ENCODE data around the gene ZBTB8A.
"Not testable (repeated sequence)": the region's sequence is repeated elsewhere in the genome, so short reads cannot be mapped to it uniquely, and the experiment has no call there.

ZBTB8A gene

DNA sequence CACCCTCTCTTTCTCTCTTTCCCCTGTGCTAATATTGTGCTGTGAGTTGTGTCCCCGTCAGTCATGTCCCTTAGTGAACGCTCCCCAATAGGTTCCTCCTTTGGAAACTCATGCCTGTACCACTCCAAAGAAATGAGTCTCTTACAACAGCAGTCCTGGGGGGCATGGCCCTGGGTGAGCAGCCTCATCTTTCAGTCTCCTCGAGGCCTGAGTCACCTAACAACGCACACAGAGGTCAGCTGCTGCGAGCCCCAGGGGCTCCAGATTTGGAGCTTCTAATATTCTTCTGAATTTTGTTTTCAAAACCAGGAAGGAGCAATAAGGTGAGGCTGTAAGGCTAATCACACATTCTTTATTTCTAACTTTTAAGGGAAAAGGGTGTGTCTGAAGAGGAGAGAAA, 30.5 kb upstream of the ZBTB8A start:
- Histone ChIP-seq H3K4me1 (ENCODE audit: control insufficient read depth, insufficient read depth, low read length) (no peaks in the 10 kb centered on the region), H3K9me3 (ENCODE audit: control insufficient read depth, low read length) (no peaks in the 10 kb centered on the region), H3K27me3 (replicated peaks; ENCODE audit: control insufficient read depth, insufficient read depth, low read length) (no peaks in the 10 kb centered on the region), H3K4me3 (ENCODE audit: low read length) (no peak overlapping the region), H3K36me3 (ENCODE audit: control insufficient read depth, insufficient read depth, low read length, severe bottlenecking) (no peaks in the 10 kb centered on the region), H3K9ac (ENCODE audit: low read length) (no peak overlapping the region)
- DNase-seq (ENCODE audit: low read depth) = no peak

DNA sequence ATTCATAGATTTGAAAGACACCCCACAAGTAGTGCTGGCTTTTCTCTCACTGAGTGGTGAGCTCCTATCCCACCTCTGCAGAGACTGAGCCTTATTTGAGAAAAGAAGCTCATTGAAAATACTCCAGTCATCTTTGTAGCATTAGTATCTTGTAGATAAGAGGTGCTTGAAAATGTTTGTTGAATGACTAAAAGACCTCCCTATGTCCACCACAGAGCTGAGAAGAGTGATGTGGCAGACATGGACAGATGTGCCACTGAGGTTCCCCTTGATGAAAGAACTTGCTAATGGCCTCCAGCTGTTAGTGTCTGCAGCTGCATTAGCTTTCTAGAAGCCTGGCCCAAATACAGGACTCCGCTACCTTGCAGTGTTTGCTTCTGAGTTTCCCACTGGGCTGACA, 29.3 kb upstream of the ZBTB8A start:
- Histone ChIP-seq H3K4me1 (ENCODE audit: control insufficient read depth, insufficient read depth, low read length) (no peaks in the 10 kb centered on the region), H3K4me3 (ENCODE audit: low read length) (no peak overlapping the region), H3K36me3 (ENCODE audit: control insufficient read depth, insufficient read depth, low read length, severe bottlenecking) (no peaks in the 10 kb centered on the region), H3K9me3 (ENCODE audit: control insufficient read depth, low read length) (no peaks in the 10 kb centered on the region), H3K9ac (ENCODE audit: low read length) (no peak overlapping the region), H3K27me3 (replicated peaks; ENCODE audit: control insufficient read depth, insufficient read depth, low read length) (no peaks in the 10 kb centered on the region)
- DNase-seq (ENCODE audit: low read depth) = no peak

DNA sequence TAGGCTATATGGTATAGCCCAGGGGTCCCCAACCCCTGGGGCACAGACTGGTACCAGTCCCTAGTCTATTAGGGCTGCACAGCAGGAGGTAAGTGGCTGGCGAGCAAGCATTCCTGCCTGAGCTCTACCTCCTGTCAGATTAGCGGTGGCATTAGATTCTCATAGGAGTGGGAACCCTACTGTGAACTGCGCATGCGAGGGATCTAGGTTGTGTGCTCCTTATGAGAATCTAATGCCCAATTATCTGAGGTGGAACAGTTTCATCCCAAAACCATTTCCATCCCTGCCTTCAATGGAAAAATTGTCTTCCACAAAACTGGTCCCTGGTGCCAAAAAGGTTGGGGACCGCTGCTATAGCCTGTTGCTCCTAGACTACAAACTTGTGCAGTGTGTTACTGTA, 22.8 kb upstream of the ZBTB8A start:
- no peak for DNase-seq (ENCODE audit: low read depth)
- no peaks in the 10 kb centered on the region for H3K36me3 ChIP-seq (ENCODE audit: control insufficient read depth, insufficient read depth, low read length, severe bottlenecking)
- H3K4me1 ChIP-seq (ENCODE audit: control insufficient read depth, insufficient read depth, low read length) = no peaks in the 10 kb centered on the region
- H3K9me3 ChIP-seq (ENCODE audit: control insufficient read depth, low read length) = no peaks in the 10 kb centered on the region
- H3K27me3 ChIP-seq (replicated peaks; ENCODE audit: control insufficient read depth, insufficient read depth, low read length) = no peaks in the 10 kb centered on the region
- no peak overlapping the region for H3K4me3 ChIP-seq (ENCODE audit: low read length)
- H3K9ac ChIP-seq (ENCODE audit: low read length) = no peak overlapping the region

DNA sequence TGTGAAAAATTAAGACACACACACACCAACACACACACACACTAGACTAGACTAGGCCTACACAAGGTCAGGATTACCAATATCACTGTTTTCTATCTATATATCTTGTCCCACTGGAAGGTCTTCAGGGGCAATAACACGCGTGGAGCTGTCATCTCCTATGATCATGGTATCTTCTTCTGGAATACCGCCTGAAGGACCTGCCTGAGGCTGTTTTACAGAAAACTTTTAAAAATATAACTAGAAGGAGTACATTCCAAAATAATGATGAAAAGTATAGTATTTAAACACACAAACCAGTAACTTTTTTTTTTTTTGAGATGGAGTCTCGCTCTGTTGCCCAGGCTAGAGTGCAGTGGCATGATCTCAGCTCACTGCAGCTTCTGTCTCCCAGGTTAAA, 20.3 kb upstream of the ZBTB8A start:
- no peak overlapping the region for H3K9ac ChIP-seq (ENCODE audit: low read length)
- no peak for DNase-seq (ENCODE audit: low read depth)

DNA sequence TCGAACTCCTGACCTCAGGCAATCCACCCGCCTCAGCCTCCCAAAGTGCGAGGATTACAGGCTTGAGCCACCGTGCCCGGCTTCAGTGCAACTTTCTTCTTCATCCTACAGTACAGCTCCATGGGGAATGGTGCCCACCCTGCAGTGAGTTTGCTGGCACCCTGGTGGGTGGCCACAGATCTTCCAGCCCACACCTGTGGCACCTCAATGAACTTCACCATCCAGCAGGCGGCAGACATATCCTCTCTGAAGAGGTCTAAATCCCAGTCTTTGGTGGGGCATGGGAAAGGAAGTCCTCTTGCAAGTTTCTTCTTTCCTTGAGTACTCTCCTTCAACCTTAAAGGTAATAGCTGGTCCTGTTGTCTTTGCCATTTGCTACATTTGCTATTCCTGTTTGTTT, 18.1 kb upstream of the ZBTB8A start:
- Histone ChIP-seq H3K4me1 (ENCODE audit: control insufficient read depth, insufficient read depth, low read length) (no peaks in the 10 kb centered on the region), H3K9me3 (ENCODE audit: control insufficient read depth, low read length) (no peaks in the 10 kb centered on the region), H3K36me3 (ENCODE audit: control insufficient read depth, insufficient read depth, low read length, severe bottlenecking) (no peaks in the 10 kb centered on the region), H3K9ac (ENCODE audit: low read length) (peak overlapping the region; percentile 68), H3K4me3 (ENCODE audit: low read length) (no peak overlapping the region), H3K27me3 (replicated peaks; ENCODE audit: control insufficient read depth, insufficient read depth, low read length) (no peaks in the 10 kb centered on the region)
- no peak for DNase-seq (ENCODE audit: low read depth)

More for the DNA sequence above, 20.3 kb upstream of the ZBTB8A start:
- Histone ChIP-seq H3K4me3 (ENCODE audit: low read length) (no peak overlapping the region), H3K4me1 (ENCODE audit: control insufficient read depth, insufficient read depth, low read length) (no peaks in the 10 kb centered on the region), H3K27me3 (replicated peaks; ENCODE audit: control insufficient read depth, insufficient read depth, low read length) (no peaks in the 10 kb centered on the region), H3K9me3 (ENCODE audit: control insufficient read depth, low read length) (no peaks in the 10 kb centered on the region), H3K36me3 (ENCODE audit: control insufficient read depth, insufficient read depth, low read length, severe bottlenecking) (no peaks in the 10 kb centered on the region)

DNA sequence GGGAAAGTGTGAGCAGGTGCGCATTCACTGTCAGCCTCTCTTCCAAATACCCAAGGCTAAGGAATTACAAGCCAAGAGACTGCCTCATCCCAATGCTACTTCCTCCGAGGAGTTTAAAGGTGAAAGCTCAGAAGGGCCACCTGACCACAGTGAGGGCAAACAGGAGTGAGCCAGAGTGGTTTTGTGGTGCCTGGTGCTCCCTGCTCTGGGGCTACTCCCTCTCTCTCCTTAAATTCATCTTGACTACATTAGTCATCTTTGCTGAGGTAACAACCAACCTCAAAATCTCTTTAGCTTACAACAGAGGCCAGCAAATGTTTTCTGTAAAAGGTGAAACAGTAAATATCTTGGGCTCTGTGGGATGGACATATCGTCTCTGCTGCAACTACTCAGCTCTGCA, 14.2 kb upstream of the ZBTB8A start:
- no peaks in the 10 kb centered on the region for H3K27me3 ChIP-seq (replicated peaks; ENCODE audit: control insufficient read depth, insufficient read depth, low read length)

DNA sequence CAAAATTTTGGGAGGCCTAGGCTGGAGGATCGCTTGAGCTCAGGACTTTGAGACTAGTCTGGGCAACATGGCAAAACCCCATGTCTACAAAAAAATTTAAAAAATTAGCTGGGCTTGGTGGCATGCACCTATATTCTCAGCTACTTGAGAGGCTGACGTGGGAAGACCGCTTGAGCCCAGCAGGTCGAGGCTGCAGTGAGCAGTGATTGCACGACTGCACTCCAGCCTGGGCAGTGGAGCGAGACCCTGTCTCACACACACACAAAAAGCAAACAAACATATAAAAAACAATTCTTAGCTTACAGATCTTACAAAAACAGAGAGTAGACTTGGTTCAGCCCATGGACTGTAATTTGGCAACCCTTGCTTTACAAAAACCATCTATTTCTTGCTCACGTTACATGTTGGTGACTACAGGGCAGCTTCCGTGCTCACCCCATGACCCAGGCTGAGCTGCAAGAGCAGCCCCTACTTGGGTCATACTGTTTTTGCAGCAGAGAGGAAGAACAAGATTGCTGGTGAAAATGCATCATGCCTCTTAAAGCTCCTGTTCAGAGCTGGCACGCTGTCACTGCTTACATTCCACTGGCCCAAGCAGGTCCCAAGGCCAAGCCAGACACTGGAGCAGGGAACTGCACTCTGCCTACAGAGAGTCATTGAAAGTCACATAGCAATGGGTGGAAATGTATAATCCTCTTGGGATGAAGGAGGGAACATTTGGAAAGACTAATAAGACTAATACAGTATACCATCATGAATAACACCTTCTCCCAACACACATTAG, 13.4 kb upstream of the ZBTB8A start:
- Histone ChIP-seq H3K4me1 (ENCODE audit: control insufficient read depth, insufficient read depth, low read length) (no peaks in the 10 kb centered on the region), H3K9me3 (ENCODE audit: control insufficient read depth, low read length) (no peaks in the 10 kb centered on the region), H3K4me3 (ENCODE audit: low read length) (no peak overlapping the region), H3K9ac (ENCODE audit: low read length) (no peak overlapping the region), H3K27me3 (replicated peaks; ENCODE audit: control insufficient read depth, insufficient read depth, low read length) (no peaks in the 10 kb centered on the region), H3K36me3 (ENCODE audit: control insufficient read depth, insufficient read depth, low read length, severe bottlenecking) (no peaks in the 10 kb centered on the region)
- no peak for DNase-seq (ENCODE audit: low read depth)

More for the DNA sequence above, 14.2 kb upstream of the ZBTB8A start:
- Histone ChIP-seq H3K36me3 (ENCODE audit: control insufficient read depth, insufficient read depth, low read length, severe bottlenecking) (no peaks in the 10 kb centered on the region), H3K4me1 (ENCODE audit: control insufficient read depth, insufficient read depth, low read length) (no peaks in the 10 kb centered on the region), H3K9ac (ENCODE audit: low read length) (no peak overlapping the region), H3K4me3 (ENCODE audit: low read length) (no peak overlapping the region), H3K9me3 (ENCODE audit: control insufficient read depth, low read length) (no peaks in the 10 kb centered on the region)
- DNase-seq (ENCODE audit: low read depth) = no peak

DNA sequence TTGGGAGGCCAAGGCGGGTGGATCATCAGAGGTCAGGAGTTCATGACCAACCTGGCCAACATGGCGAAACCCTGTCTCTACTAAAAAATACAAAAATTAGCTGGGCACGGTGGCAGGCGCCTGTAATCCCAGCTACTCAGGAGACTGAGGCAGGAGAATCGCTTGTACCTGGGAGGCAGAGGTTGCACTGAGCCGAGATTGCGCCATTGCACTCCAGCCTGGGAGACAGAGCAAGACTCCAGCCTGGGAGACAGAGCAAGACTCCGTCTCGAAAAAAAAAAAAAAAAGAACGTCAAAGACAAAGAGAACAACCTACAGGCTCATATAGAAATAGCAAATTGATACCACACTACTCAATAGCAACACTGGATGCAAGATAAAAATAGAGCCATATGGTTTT, 10.7 kb upstream of the ZBTB8A start:
- not testable (repeated sequence) for H3K27me3 ChIP-seq (replicated peaks; ENCODE audit: control insufficient read depth, insufficient read depth, low read length); H3K36me3 ChIP-seq (ENCODE audit: control insufficient read depth, insufficient read depth, low read length, severe bottlenecking); H3K4me3 ChIP-seq (ENCODE audit: low read length); H3K9ac ChIP-seq (ENCODE audit: low read length); H3K9me3 ChIP-seq (ENCODE audit: control insufficient read depth, low read length); H3K4me1 ChIP-seq (ENCODE audit: control insufficient read depth, insufficient read depth, low read length); DNase-seq (ENCODE audit: low read depth)

DNA sequence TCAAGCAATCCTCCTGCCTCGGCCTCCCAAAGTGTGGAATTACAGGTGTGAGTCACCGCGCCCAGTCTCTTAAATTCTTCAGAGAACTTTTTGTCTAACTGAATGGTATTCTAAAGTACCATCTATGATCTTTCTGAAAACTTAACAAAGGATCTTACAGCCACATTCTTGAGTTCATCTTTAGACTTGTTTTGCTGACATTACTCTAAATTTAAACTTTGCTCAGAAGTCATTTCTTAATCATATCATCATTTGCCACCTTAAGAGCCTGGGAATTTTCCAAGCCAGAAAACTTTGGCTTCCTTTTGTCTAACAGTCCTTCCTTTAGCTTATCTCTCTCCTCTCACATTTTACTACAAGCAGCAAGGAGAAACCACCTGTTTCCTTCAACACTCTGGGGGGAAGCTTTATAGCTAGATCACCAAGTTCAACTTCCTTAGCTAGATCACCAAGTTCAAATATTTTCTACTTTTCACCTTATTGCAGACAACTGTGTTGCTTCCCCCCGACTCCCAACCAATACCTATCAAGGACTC, 5.4 kb upstream of the ZBTB8A start:
- peaks cover 5% of the 10 kb centered on the region for H3K4me1 ChIP-seq (ENCODE audit: control insufficient read depth, insufficient read depth, low read length)
- DNase-seq (ENCODE audit: low read depth) = no peak

DNA sequence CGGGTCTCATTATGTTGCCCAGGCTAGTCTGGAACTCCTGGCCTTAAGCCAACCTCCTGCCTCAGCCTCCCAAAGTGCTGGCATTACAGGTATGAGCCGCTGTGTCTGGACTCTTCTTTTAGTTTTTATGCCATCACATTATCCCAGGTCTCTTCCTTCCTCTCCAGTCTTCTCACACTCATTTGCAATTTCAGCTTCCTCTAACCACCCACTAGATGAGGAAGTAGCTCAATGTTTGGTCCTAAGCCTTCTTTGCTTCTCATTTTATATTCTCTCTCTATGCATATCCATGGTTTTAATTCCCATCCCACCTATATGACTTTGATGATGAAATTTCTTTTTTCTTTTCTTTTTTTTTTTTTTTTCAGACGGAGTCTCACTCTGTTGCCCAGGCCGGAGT, 3.1 kb upstream of the ZBTB8A start:
- DNase-seq (ENCODE audit: low read depth) = no peak
- H3K4me1 ChIP-seq (ENCODE audit: control insufficient read depth, insufficient read depth, low read length) = peaks cover 10% of the 10 kb centered on the region

More for the DNA sequence above, 5.4 kb upstream of the ZBTB8A start:
- Histone ChIP-seq H3K4me3 (ENCODE audit: low read length) (no peak overlapping the region), H3K36me3 (ENCODE audit: control insufficient read depth, insufficient read depth, low read length, severe bottlenecking) (no peaks in the 10 kb centered on the region), H3K9ac (ENCODE audit: low read length) (no peak overlapping the region), H3K27me3 (replicated peaks; ENCODE audit: control insufficient read depth, insufficient read depth, low read length) (no peaks in the 10 kb centered on the region), H3K9me3 (ENCODE audit: control insufficient read depth, low read length) (no peaks in the 10 kb centered on the region)

DNA sequence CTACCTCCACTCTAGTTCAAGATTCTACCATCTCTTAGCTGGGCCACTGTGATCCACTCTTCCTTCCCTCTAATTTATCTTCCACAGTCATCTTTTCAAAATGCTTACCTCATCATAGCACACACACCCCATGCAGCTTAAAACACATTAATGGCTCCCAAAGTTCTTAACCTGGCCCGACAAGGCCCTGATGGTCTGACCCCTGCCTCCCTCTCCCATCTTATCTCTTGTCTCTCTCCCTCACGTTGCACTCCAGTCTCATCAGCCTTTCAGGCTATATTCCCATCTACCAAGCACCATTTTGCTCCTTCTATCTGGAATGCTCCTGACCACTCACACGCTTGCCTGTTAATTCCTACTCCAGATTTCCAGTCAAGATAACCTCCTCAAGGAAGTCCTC, 2.5 kb upstream of the ZBTB8A start:
- Histone ChIP-seq H3K9ac (ENCODE audit: low read length) (no peak overlapping the region), H3K9me3 (ENCODE audit: control insufficient read depth, low read length) (no peaks in the 10 kb centered on the region), H3K36me3 (ENCODE audit: control insufficient read depth, insufficient read depth, low read length, severe bottlenecking) (no peaks in the 10 kb centered on the region), H3K4me3 (ENCODE audit: low read length) (no peak overlapping the region), H3K27me3 (replicated peaks; ENCODE audit: control insufficient read depth, insufficient read depth, low read length) (no peaks in the 10 kb centered on the region), H3K4me1 (ENCODE audit: control insufficient read depth, insufficient read depth, low read length) (peaks cover 10% of the 10 kb centered on the region)
- no peak for DNase-seq (ENCODE audit: low read depth)

More for the DNA sequence above, 3.1 kb upstream of the ZBTB8A start:
- no peaks in the 10 kb centered on the region for H3K27me3 ChIP-seq (replicated peaks; ENCODE audit: control insufficient read depth, insufficient read depth, low read length)
- H3K36me3 ChIP-seq (ENCODE audit: control insufficient read depth, insufficient read depth, low read length, severe bottlenecking) = no peaks in the 10 kb centered on the region
- H3K9ac ChIP-seq (ENCODE audit: low read length) = no peak overlapping the region
- H3K4me3 ChIP-seq (ENCODE audit: low read length) = no peak overlapping the region
- H3K9me3 ChIP-seq (ENCODE audit: control insufficient read depth, low read length) = no peaks in the 10 kb centered on the region
